Liver (tissue), 9 donors: ENCODE data around the gene PSPC1. TPM values are rescaled to one million over a fixed set of nuclear protein-coding genes. Genes with fewer than 3 reads are reported as not detected.
"Not testable (repeated sequence)": the region's sequence is repeated elsewhere in the genome, so short reads cannot be mapped to it uniquely, and the experiment has no call there.

Experiments used
- DNase-seq: peaks from one replicate; pipeline ENCODE4 v3.0.0-alpha.2; 2017; ENCODE audit warnings: low spot score
- H3K27ac ChIP-seq, 2 donors: one replicate each; pipeline ENCODE4 v1.7.0; 2013; ENCODE audit warnings: inconsistent platforms in 2 of 2, low read length in 2 of 2, control low read depth in 1 of 2, low read depth in 1 of 2, mild to moderate bottlenecking in 1 of 2
- H3K27me3 ChIP-seq, 4 donors: one replicate each; pipeline versions ENCODE4 v1.6.1 to v1.7.0; 2013; ENCODE audit warnings: low read length in 3 of 4, inconsistent platforms in 1 of 4, mild to moderate bottlenecking in 1 of 4, moderate library complexity in 1 of 4; ENCODE audit not compliant: control insufficient read depth in 4 of 4, insufficient read depth in 4 of 4
- H3K36me3 ChIP-seq, 4 donors: one replicate each; pipeline versions ENCODE4 v1.6.1 to v1.7.0; 2013; ENCODE audit warnings: low read length in 3 of 4, mild to moderate bottlenecking in 3 of 4, low read depth in 1 of 4, moderate library complexity in 1 of 4; ENCODE audit not compliant: control insufficient read depth in 4 of 4, insufficient read depth in 3 of 4
- H3K4me1 ChIP-seq, 4 donors: one replicate each; pipeline versions ENCODE4 v1.6.1 to v1.7.0; 2013; ENCODE audit warnings: low read length in 3 of 4, mild to moderate bottlenecking in 3 of 4, moderate library complexity in 1 of 4; ENCODE audit not compliant: control insufficient read depth in 4 of 4, insufficient read depth in 4 of 4
- H3K4me3 ChIP-seq, 3 donors: one replicate each; pipeline versions ENCODE4 v1.6.1 to v1.7.0; 2013; ENCODE audit warnings: low read length in 3 of 3, control low read depth in 1 of 3, low read depth in 1 of 3, mild to moderate bottlenecking in 1 of 3
- H3K9ac ChIP-seq, 2 donors: one replicate each; pipeline ENCODE4 v1.7.0; 2013; ENCODE audit warnings: low read length in 2 of 2, mild to moderate bottlenecking in 2 of 2, moderate library complexity in 2 of 2, control low read depth in 1 of 2, low read depth in 1 of 2
- H3K9me3 ChIP-seq, 4 donors: one replicate each; pipeline versions ENCODE4 v1.6.1 to v1.7.0; 2013; ENCODE audit warnings: low read length in 3 of 4; ENCODE audit not compliant: control insufficient read depth in 4 of 4
- EGR1 ChIP-seq, 2 donors: IDR thresholded peaks; 2 replicates each; pipeline ENCODE4 v1.6.1; 2016 to 2018; ENCODE audit warnings: antibody characterized with exemption in 2 of 2, low read depth in 2 of 2
- FOXA1 ChIP-seq: IDR thresholded peaks from 2 replicates; pipeline ENCODE4 v1.6.1; 2016; ENCODE audit warnings: antibody characterized with exemption
- GABPA ChIP-seq, 2 donors: IDR thresholded peaks in 1 of 2; conservative IDR thresholded peaks in 1 of 2; 2 replicates each; pipeline ENCODE4 v1.6.1; 2016; ENCODE audit warnings: antibody characterized with exemption in 2 of 2, mild to moderate bottlenecking in 1 of 2, moderate library complexity in 1 of 2
- HNF4A ChIP-seq, 2 donors: conservative IDR thresholded peaks; 2 replicates each; pipeline ENCODE4 v1.6.1; 2016; ENCODE audit warnings: antibody characterized with exemption in 2 of 2, mild to moderate bottlenecking in 2 of 2
- HNF4G ChIP-seq: IDR thresholded peaks from 2 replicates; pipeline ENCODE4 v1.6.1; 2016; ENCODE audit warnings: antibody characterized with exemption
- JUND ChIP-seq, 2 donors: IDR thresholded peaks; 2 replicates each; pipeline ENCODE4 v1.6.1; 2016; ENCODE audit warnings: antibody characterized with exemption in 2 of 2
- RAD21 ChIP-seq, 2 donors: IDR thresholded peaks; 2 replicates each; pipeline ENCODE4 v1.6.1; 2016; ENCODE audit warnings: antibody characterized with exemption in 2 of 2, mild to moderate bottlenecking in 2 of 2
- RXRA ChIP-seq, 2 donors: IDR thresholded peaks; 2 replicates each; pipeline ENCODE4 v1.6.1; 2017 to 2018; ENCODE audit warnings: antibody characterized with exemption in 2 of 2, mild to moderate bottlenecking in 1 of 2
- TAF1 ChIP-seq: conservative IDR thresholded peaks from 2 replicates; pipeline ENCODE4 v1.6.1; 2016; ENCODE audit warnings: antibody characterized with exemption, mild to moderate bottlenecking
- YY1 ChIP-seq: IDR thresholded peaks from 2 replicates; pipeline ENCODE4 v1.6.1; 2016; ENCODE audit warnings: antibody characterized with exemption, mild to moderate bottlenecking
- whole genome bisulfite sequencing: extraction: QIAGEN DNeasy Blood & Tissue Kit; methylation state at CpG from one replicate; pipeline ENCODE4 v1.1.7; 2013; 5-methylcytosine and 5-hydroxymethylcytosine counted together
- polyA plus RNA-seq, 2 donors: library from polyadenylated mRNA; stranded (reverse) in 1 of 2; unstranded in 1 of 2; fragments of 200-250 nt in 1 of 2; fragments of >200 nt in 1 of 2; fragmentation: Nextera tagmentation in 1 of 2; extraction: Ambion mirVana in 1 of 2; gene quantifications; one replicate each; pipeline versions ENCODE4 v1.2.1 to v1.2.3, GENCODE V29; 2013 to 2015
- total RNA-seq, 2 donors: library from RNA; depleted of rRNA; stranded (reverse); fragments of >200 nt; gene quantifications; one replicate each; pipeline ENCODE4 v1.2.3, GENCODE V29; 2014
- TF ChIP-seq, protein P1 (sequence below): IDR thresholded peaks from 2 replicates; pipeline ENCODE4 v1.6.1; 2016; ENCODE audit warnings: antibody characterized with exemption
- TF ChIP-seq, protein P2 (sequence below): IDR thresholded peaks from 2 replicates; pipeline ENCODE4 v1.6.1; 2016; ENCODE audit warnings: antibody characterized with exemption, mild to moderate bottlenecking
- donor health status: healthy.
- donor health status: healthy.
- donor health status: healthy.
- donor health status: healthy.
- donor health status: healthy.

The PSPC1 gene, protein sequence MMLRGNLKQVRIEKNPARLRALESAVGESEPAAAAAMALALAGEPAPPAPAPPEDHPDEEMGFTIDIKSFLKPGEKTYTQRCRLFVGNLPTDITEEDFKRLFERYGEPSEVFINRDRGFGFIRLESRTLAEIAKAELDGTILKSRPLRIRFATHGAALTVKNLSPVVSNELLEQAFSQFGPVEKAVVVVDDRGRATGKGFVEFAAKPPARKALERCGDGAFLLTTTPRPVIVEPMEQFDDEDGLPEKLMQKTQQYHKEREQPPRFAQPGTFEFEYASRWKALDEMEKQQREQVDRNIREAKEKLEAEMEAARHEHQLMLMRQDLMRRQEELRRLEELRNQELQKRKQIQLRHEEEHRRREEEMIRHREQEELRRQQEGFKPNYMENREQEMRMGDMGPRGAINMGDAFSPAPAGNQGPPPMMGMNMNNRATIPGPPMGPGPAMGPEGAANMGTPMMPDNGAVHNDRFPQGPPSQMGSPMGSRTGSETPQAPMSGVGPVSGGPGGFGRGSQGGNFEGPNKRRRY
- total RNA-seq, result 10 to 100 TPM; 31.7 to 38.2 TPM
- 1 to 10 TPM; 7.8 to 8.5 TPM for polyA plus RNA-seq

DNA sequence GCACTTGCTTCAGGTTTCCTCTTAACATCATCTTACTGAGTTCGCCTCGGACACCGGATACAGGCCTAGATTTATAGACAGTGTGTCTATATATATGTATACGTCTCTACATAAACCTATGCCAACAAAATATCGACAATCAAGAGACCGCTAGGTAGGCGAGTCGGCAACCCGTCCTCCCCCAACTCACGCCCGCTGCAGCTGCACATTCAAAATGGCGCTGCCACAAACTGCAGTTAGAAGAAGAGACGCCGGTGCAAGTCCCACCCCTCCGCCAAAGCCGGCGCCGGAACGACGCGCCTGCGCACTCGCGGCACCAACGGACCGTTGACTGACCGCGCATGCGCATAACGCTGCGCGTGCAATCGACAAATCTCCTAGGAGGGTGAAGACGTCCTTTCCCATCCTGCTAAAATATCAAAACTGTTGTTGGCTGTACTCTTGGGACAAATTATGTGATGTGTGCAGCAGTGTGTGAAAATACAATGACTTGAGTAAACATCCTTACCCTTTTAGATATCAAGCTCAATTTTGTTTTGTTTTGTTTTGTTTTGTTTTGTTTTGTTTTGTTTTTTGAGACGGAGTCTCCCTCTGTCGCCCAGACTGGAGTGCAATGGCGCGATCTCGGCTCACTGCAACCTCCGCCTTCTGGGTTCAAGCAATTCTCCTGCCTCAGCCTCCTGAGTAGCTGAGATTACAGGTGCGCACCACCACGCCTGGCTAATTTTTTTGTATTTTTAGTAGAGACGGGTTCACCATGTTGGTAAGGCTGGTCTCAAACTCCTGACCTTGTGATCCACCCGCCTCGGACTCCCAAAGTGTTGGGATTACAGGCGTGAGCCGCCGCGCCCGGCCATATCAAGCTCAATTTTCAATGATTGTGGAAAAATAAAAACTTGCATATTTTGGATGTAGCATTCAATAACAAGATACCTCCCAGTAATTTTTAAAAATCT lies at the start of gene PSPC1:
Gene PSPC1, minus strand, starts transcription at position 219 of the 956 bp plus-strand sequence. Its CDS starts 188 bp downstream, at position 31.
- TF ChIP-seq YY1 (peak; percentile 99), TAF1 (peak; percentile 72)
- TF ChIP-seq, protein P1, sequence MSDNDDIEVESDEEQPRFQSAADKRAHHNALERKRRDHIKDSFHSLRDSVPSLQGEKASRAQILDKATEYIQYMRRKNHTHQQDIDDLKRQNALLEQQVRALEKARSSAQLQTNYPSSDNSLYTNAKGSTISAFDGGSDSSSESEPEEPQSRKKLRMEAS, result peak; percentile 39
- TF ChIP-seq, protein P2, sequence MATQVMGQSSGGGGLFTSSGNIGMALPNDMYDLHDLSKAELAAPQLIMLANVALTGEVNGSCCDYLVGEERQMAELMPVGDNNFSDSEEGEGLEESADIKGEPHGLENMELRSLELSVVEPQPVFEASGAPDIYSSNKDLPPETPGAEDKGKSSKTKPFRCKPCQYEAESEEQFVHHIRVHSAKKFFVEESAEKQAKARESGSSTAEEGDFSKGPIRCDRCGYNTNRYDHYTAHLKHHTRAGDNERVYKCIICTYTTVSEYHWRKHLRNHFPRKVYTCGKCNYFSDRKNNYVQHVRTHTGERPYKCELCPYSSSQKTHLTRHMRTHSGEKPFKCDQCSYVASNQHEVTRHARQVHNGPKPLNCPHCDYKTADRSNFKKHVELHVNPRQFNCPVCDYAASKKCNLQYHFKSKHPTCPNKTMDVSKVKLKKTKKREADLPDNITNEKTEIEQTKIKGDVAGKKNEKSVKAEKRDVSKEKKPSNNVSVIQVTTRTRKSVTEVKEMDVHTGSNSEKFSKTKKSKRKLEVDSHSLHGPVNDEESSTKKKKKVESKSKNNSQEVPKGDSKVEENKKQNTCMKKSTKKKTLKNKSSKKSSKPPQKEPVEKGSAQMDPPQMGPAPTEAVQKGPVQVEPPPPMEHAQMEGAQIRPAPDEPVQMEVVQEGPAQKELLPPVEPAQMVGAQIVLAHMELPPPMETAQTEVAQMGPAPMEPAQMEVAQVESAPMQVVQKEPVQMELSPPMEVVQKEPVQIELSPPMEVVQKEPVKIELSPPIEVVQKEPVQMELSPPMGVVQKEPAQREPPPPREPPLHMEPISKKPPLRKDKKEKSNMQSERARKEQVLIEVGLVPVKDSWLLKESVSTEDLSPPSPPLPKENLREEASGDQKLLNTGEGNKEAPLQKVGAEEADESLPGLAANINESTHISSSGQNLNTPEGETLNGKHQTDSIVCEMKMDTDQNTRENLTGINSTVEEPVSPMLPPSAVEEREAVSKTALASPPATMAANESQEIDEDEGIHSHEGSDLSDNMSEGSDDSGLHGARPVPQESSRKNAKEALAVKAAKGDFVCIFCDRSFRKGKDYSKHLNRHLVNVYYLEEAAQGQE, result peak; percentile 89
- not testable (repeated sequence) for H3K36me3 ChIP-seq, H3K4me1 ChIP-seq, H3K27me3 ChIP-seq, H3K9me3 ChIP-seq
- Histone ChIP-seq H3K4me3 (peak within 1 kb of the TSS; percentile 89 to 95 (median 91)), H3K9ac (peak within 1 kb of the TSS; percentile 82 to 98), H3K27ac (peak within 1 kb of the TSS; percentile 92 to 95)
- WGBS, result 20% methylated on average over 50 of the region's 50 CpGs
- DNase-seq, result peak; percentile 94

DNA sequence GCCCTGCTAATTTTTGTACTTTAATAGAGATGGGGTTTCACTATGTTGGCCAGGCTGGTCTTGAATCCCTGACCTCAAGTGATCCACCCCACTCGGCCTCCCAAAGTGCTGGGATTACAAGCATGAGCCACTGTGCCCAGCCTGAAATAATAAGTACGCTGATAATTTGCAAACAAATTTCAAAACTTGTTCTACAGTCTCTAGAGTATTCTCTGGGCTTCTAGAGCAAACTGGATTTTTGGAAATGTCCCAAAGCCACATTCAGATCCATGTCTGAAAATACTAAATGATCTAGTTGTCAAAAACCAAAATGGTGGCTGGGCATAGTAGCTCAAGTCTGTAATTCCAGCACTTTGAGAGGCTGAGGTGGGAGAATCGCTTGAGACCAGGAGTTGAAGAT lies 39.9 kb upstream of the PSPC1 start:
- no peak overlapping the region for H3K9ac ChIP-seq
- peaks cover 3 to 24% (median 12%) of the 10 kb centered on the region in 4 donors for H3K36me3 ChIP-seq
- no peak for DNase-seq
- no peak overlapping the region for H3K4me3 ChIP-seq
- no peaks in the 10 kb centered on the region for H3K4me1 ChIP-seq
- 96% methylated on average over 3 of the region's 3 CpGs for WGBS
- H3K27ac ChIP-seq, result no peak overlapping the region
- H3K9me3 ChIP-seq, result no peaks in the 10 kb centered on the region
- TF ChIP-seq JUND (IDR thresholded peaks at IDR 0.05) (no peak), TAF1 (no peak), EGR1 (IDR thresholded peaks at IDR 0.05; ENCODE audit: low read depth in 2 of 2) (no peak), HNF4A (conservative IDR thresholded peaks at IDR 0.05) (no peak), YY1 (no peak), RAD21 (IDR thresholded peaks at IDR 0.05) (no peak), FOXA1 (no peak), HNF4G (no peak), RXRA (IDR thresholded peaks at IDR 0.05) (no peak), GABPA (IDR thresholded peaks at IDR 0.05 in 1 of 2, conservative IDR thresholded peaks at IDR 0.05 in 1 of 2) (no peak)
- TF ChIP-seq, protein P1, result no peak
- no peaks in the 10 kb centered on the region for H3K27me3 ChIP-seq
